HTERT RPE-1 (cell line): Measurements from ENCODE around the gene RIC1.
"Not testable (repeated sequence)": the region's sequence is repeated elsewhere in the genome, so short reads cannot be mapped to it uniquely, and the experiment has no call there.

Experiments
- in situ Hi-C: fragments of 300-500 bp; cut with MboI; formaldehyde crosslinking; loops from 4 replicates; pipeline ENCODE4 v1.14.3; 2020; ENCODE audit warnings: low sequenced_read_pairs

Gene RIC1

DNA sequence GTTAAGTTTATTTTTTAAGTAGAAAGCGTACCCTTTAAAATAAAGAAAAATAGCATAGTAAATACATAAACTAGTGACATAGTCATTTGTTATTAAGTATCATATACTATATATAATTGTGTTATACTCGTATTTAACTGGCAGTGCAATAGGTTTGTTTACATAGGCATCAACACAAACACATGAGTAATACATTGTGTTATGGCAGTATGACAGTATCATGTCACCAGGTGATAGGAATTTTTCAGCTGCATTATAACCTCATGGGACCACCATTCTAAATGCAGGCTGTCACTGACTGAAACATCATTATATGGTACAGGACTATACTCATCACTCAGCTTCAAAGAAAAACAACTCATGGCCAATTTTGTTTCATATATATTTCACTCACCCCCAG is 8.4 kb upstream of the RIC1 start:
- in situ Hi-C loops, result no loop called here

DNA sequence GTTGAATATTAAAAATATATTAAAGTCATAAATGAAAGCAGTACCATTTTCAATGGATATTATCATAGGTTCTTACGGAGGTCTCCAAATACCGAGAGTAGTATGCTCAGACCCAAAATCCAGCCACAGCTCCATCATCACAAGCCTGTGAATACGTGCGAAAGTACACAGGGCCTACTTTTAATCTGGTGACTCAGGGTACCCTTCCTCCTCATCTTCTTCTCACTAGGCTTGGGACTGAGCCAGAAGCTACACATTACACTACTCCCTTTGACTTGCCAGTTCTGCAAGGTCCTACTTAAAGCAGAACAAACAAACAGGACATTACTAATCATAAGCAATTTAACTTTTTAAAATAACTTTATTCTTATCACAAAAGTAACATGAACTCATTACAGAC is 7.6 kb upstream of the RIC1 start:
- in situ Hi-C loops, result no loop called here

DNA sequence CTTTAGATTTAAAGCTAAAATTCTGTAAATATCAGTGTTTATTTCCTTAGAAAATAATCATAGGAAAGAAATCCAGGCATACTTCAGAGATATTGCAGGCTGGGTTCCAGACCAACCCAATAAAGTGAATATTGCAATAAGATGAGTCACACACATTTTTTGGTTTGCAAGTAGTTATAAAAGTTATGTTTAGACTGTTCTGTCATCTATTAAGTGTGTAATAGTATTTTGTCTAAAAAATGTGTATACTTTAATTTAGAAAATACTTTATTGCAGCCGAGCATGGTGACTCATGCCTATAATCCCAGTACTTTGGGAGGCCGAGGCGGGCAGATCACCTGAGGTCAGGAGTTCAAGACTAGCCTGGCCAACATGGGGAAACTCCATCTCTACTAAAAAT is 6.9 kb upstream of the RIC1 start:
- in situ Hi-C loops, result no loop called here

DNA sequence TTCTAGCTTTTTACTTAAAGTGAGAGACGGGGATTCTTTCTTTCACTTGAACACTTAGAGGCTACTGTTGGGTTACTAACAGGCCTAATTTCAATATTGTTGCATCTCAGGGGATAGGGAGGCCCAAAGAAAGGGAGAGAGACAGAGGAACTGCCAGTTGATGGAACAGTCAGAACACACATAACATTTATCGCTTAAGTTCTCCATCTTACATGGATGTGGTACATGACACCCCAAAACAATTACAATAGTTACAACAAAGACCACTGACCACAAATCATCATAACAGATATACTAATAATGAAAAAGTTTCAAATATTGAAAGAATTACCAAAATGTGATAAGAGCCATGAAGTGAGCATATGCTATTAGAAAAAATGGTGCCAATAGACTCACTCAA is 4.3 kb upstream of the RIC1 start:
- in situ Hi-C loops, result no loop called here

DNA sequence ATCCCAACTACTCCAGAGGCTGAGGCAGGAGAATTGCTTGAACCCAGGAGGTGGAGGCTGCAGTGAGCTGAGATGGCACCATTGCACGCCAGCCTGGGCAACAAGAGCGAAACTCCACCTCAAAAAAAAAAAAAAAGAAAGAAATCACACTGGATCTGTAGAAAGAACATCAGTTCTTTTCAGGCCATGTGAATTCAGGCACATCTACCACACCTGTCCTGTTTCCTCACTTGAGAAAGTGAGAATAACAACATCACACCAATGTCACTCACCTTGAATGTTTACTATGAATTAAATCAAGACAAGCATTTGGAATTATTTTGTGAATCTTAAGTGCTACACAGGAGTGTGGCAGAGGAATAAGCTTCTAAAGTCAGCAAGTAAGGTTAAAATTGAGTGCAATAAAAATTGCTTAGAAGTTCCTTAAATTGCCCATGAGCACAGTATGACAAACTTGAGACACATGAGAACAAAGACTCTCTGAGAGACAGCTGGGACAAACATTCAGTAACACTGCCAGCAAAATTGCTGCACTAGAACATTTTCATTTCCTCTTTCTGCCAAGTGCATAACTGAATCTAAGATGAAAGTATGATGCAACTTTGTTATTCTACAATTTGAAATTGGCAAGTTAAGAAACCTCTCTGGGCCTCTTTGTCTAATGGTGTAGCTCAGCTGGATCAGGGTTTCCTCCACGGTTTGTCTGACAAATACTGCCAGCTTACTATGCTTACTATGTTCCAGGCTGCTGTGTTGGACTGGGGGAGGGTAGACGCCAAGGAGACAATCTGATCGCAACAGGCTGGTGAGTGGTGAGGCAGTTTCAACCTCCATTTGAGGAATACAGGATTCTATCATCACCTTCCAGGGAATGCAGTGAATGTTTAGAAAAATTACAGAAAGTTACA is 1.9 kb upstream of the RIC1 start:
- in situ Hi-C loops, result no loop called here

DNA sequence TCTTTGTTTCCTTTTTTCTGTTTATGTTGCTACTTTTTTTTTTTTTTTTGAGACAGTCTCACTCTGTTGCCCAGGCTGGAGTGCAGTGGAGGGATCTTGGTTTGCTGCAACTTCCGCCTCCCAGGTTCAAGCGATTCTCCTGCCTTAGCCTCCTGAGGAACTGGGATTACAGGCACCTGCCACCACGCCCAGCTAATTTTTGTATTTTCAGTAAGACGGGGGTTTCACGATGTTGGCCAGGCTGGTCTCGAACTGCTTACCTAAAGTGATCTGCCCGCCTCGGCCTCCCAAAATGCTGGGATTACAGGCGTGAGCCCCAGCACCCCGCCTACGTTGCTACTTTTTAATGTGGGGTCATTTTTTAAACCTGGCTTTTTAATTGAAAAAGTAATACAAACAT is 1.2 kb upstream of the RIC1 start:
- in situ Hi-C loops, result not testable (repeated sequence)

DNA sequence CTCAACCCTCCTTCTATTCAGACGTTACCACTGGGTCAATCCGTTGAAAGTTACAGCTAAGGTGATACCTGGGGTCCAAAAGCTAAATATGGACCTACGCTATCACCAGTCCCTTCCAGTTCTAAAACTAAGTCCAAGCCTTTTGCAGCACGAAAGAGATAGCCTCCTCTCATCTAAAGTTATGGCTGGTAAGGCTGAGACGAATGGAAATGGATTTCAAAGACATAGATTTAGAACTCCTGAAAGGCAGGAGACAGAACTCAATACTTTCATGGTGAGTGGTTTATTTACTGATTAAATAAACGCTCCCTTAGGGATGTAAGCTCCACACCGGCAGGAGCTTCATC is 751 bp upstream of the RIC1 start:
- in situ Hi-C loops, result no loop called here

DNA sequence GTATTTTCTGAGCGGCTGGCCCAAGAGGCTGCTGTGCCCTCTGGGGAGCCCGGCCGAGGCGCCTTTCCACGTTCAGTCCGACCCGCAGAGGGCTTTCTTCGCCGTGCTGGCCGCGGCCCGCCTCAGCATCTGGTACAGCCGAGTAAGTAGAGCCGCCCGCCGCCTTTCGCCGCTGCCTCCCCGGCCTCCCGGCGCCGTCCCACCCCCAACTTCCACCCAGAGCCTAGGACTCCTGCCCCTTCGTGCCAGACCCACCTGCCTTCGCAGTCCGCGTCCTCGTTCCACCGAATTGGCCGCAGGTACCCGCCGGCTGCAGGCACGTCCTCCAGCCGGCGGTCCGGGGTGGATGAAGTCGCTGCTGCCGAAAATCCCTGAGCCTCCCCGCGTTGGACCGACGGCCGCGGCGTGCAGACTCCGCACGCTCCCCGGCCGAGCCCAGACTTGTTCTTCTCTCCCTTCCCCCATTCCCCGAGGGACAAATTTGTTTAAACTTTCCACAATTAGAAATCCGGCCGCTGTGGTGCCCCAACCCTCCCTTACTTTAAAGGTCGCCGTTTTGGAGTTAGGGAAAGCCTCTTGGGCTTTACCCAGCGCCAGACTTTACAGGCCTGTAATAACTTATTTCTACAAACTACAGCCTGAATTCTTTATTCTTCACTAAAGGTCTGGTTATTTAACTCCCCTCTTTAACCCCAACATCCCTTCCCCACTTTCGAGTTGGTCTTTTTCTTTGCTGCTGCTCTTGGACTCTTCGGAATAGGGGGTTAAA is 589 bp downstream of the RIC1 start:
- in situ Hi-C loops, result no loop called here

DNA sequence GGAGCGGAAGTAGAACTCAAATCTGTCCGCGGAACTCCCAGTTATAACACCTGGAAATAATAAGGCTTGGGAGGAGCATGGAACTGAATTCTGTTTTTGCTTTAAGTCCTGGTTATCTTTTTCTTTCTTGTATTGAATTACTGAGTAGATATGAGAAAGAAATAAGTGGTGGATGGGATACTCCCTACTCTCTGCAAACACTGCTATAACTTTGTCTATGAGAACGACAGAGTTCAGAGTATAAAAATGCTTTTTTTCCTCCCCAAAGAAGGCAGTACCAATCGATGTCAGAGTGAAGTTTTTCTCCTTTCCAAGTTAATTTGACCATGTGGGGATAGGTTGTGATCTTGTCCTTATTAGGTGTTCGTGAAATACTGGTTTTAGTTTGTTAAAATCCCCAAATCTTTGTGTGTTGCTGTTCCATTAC is 1.2 kb downstream of the RIC1 start:
- in situ Hi-C loops, result no loop called here

DNA sequence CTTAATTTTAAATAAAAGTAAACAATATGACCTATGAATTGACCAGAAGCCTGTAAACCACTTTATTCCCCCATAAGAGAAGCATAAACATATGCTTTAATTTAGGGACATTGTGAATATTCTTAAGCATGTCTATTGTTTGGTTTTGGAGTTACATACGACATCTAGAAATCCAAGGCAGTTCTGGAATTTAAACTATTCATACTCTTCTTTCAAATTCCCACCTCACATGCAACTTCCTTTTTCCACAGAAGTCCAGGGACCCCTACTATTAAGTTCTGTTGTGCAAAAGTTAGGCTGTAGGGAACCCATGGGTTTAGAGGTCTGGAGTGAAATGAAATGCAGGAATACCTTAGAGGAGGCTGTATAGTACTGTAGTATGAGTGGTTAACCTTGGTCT is 2.1 kb downstream of the RIC1 start:
- in situ Hi-C loops, result no loop called here

DNA sequence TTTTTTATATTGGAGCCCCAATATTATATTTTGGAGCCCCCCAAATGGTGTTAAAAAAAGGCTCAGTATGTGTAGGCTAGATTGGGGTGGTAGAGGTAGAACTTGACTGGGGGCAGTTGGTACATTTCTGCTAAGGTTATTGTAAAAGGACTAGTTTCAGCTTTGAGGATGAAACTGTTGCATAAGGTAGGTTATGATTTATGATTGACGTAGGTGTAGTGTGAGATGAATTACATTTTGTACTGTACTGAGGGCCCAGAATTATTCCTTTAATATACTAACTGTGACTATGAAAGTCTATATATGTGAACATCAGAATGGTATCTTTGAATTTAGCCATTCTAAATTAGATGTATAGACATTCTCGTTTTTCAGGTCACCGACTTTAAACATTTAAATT is 3.6 kb downstream of the RIC1 start:
- in situ Hi-C loops, result no loop called here

DNA sequence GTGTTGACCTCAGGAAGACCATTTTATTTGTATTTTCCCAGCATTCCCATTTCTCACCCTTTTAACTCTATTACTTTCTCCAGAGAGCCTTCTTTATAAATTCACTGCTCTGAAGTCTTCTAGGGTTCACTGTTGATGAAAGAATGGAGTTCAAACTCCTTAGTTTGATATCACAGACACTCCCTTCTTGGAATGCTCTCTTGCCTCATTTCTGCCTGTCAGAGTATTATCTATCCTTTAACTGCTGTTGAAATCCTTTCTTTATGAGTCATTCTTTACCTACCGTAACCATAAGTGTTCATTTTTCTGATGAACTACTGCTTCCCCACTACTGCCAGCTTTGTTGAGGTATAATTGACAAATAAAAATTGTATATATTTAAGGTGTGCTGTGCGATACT is 4.3 kb downstream of the RIC1 start:
- in situ Hi-C loops, result no loop called here

DNA sequence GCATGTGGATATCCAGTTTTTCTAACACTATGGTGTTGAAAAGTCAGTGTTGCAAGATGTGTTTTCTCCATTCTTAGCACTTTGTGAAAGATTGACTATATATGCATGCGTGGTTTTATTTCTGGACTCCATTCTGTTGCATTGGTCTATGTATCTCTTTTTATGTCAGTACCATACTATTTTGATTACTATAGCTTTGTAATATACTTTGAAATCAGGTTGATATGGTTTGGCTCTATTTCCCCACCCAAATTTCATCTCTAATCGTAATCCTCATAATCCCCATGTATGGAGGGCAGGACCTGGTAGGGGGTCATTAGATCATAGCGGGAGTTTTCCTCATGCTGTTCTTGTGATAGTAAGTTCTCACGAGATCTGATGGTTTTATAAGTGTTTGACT is 6.5 kb downstream of the RIC1 start:
- in situ Hi-C loops, result no loop called here

DNA sequence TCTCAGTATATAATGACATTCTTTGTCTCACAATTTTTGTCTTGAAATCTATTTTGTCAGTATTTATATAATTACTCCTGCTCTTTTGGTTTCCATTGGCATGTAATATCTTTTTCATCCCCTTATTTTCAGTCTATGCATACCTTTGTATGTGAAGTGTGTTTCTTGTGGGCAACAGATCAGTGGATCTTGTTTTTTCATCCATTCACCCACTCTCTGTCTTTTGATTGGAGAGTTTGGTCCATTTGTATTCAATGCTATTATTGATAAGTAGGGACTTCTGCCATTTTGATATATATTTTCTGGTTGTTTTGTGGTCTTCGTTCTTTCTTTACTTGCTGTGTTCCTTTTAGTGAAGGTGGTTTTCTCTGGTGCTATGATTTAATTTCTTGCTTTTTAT is 10.9 kb downstream of the RIC1 start:
- in situ Hi-C loops, result no loop called here

DNA sequence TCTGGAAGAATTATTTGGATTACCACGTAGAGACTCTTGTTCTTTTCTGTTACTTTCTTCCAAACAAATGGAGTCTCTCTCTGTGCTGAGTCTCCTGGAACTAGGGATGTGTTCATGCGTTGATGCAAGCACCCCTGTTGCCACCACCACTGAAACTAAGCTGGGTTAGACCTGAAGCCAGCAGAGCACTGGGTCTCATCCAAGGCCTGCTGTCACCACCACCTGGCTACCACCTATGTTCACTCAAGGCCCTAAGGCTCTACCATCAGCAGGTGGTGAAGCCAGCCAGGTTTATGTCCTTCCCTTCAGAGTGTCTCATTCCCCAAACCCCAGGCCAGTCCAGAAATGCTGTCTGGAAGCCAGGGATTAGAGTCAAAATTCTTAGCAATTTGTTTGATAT is 13.3 kb downstream of the RIC1 start:
- in situ Hi-C loops, result no loop called here

DNA sequence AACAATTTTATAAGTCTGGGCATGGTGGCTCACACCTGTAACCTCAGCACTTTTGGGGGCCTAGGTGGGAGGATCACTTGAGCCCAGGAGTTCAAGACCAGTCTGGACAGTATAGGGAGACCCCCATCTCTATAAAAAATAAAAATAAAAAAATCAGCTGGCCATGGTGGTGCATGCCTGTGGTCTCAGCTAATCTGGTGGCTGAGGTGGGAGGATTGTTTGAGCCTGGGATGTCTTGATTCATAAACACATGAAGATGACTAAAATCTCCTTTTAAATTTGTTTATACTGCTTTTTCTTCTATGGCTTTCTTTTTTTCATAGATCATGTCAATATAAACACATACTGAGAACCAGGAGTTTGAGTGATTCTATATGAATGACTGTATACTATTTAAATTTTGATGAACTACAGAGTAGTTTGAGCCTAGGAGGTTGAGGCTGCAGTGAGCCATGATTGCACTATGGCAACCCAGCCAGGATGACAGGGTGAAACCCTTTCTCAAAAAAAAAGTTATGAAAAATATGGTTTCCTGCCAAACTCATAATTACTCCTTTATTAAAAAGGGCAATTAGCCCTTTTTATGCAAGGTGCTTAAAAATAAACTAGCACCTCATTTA is 14.2 kb downstream of the RIC1 start:
- in situ Hi-C loops, result no loop called here

DNA sequence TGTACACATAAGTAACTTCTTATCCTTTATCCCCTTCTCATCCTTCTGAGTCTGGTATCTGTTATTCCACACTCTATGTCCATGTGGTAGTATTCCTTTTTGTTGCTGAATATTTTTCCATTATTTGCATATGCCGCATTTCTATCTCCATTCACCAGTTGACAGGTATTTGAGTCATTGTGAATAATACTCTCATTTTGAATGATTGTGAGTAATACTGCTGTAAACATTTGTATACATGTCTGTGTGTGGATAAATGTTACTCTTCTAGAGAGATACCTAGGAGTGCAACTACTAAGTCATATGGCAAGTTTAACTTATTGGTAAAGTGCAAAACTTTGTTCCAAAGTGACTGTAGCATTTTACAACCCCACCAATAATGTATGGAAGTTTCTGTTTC is 15.6 kb downstream of the RIC1 start:
- in situ Hi-C loops, result no loop called here

DNA sequence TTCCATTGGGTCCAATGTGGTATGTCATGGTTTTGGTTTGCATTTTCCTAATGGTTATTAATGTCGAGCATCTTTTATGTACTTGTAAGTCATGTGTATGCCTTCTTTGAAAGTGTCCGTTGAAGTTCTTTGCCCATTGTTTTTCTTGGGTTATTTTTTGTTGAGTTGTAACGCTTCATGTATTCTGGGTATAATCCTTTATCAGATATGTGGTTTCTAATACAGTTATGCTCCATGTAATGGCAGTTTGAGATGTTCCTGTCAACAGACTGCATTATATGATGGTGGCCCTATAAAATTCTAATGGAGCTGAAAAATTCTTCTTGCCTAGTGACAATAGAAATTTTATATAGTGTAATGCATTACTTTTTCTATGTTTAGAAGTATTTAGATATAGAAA is 17.2 kb downstream of the RIC1 start:
- in situ Hi-C loops, result no loop called here

DNA sequence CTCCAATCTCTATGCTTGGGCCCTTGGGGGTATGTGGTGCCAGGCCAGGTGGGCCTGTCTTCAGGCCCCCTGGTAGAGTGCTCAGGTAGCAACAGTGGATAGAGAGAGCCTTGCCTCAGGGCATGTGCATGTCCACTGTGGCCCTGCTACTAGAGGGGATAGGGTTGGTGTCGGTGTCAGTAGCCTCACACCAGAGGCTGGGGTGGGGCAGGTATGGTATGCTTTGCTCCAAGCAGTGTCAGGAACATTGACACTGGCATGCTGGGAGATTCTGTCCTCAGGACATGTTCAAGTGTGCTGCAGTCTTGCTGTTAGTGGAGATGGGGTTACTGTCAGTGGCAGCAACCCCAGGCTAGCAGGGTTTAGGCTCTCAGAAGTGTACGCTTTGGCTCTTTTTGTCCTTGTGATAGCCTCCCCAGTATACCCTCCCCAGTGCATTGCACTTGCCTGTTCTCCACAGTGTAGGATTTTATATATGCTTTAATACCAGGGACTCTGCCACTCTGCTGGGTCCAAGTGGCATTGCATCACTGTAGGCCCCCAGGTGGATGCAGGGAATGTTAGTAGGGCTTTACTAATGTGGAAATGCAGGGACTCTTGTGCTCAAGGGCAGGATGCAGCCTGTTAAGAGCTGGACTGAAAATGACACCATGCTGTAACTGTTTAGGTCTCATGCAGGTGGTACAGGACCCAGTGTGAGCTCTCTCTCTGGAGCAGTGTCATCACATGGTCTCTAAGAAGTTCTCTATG is 21.6 kb downstream of the RIC1 start:
- in situ Hi-C loops, result no loop called here

DNA sequence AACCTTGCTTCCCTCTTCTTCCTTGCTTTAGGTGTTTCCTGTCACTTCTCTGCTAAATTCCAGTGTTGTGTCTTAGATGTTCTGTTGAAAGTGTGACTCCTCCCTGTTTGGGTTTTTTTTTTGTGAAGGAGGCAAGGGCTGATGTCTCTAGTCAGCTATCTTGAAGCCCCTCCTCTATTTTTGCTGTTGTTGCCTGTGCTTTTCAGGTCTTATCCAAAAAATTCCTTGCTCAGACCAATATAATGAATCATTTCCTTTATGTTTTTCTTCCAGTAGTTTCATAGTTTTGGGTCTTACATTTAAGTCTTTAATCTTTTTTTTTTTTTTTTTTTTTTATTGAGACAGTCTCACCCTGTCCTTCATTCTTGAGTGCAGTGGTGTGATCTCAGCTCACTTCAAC is 22.3 kb downstream of the RIC1 start:
- in situ Hi-C loops, result no loop called here

DNA sequence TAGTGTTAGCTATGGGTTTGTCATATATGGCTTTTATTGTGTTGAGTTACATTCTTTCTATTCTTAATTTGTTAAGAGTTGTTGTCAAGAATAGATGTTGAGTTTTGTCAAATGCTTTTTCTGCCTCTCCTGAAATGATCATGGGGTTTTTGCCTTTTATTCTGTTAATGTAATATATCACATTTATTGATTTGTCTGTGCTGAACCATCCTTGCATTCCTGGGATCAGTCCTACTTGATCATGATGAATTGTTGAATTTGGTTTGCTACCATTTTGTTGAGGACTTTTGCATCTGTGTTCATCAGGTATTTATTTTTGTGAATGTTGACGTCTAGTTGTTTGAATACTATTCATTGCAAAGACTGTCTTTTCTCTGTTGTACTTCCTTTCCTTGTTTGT is 23.9 kb downstream of the RIC1 start:
- in situ Hi-C loops, result no loop called here
